Islet precursor cell (in vitro differentiated cells): ENCODE results near the gene C1orf116.

ENCODE experiments used
- DNase-seq: peaks from one replicate; pipeline ENCODE4 v3.0.0-alpha.2; 2018

The C1orf116 gene

GRCh38 chr1:206986402-206986801, 46.2 kb downstream of the C1orf116 start:
- no peak for DNase-seq

- no peak for DNase-seq
Measured at GRCh38 chr1:206985162-206985749, 47.3 kb downstream of the C1orf116 start.

GRCh38 chr1:206982216-206982615, 50.3 kb downstream of the C1orf116 start:
- peak; percentile 70 for DNase-seq

- no peak for DNase-seq
Measured at GRCh38 chr1:206979379-206980043, 53.0 kb downstream of the C1orf116 start.

GRCh38 chr1:206978259-206978658, 54.3 kb downstream of the C1orf116 start:
- DNase-seq = no peak

- DNase-seq = no peak
Measured at GRCh38 chr1:206975306-206975705, 57.2 kb downstream of the C1orf116 start.

GRCh38 chr1:206974140-206974539, 58.4 kb downstream of the C1orf116 start:
- peak; percentile 18 for DNase-seq

GRCh38 chr1:206972728-206973127, 59.8 kb downstream of the C1orf116 start:
- DNase-seq = no peak

GRCh38 chr1:206971029-206971655, 61.4 kb downstream of the C1orf116 start:
- DNase-seq = no peak

- DNase-seq = peak; percentile 7
Measured at GRCh38 chr1:206970446-206970845, 62.1 kb downstream of the C1orf116 start, which contains the start of gene FCAMR. FCAMR (minus strand) TSS chr1:206970460; CDS start chr1:206970125, 335 bp downstream.

GRCh38 chr1:206969090-206969489, 63.5 kb downstream of the C1orf116 start:
- DNase-seq = no peak
